DMS79 treated with DMSO at 0.1 percent for 48 hours (cell line): ENCODE data around the gene GOT1.

Experiments
- DNase-seq: peaks from one replicate; lab custom pipeline; 2025; lab: John Stamatoyannopoulos, UW

Gene GOT1

GRCh38 chr10:99433378-99434020 is 3.1 kb upstream of the GOT1 start:
- no peak for DNase-seq

DNA sequence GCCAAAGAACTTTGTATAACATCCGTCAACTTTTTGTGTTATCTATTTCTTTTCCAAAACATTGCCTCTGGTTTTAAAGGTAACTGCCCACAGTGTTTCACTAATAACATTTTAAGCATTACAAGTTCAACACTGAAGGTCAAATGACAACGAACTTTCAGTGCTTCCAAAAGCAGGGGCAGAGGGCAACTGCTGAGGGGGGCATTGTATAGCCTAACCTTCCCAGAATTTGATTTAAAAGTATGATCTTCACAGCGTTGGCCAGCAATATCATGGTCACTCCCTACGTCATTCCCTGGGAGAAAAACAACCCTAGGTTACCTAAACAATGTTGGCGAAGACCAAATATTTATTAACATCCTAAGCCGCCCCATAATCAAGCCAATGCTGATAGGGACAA is 2.5 kb upstream of the GOT1 start:
- DNase-seq: no peak

DNA sequence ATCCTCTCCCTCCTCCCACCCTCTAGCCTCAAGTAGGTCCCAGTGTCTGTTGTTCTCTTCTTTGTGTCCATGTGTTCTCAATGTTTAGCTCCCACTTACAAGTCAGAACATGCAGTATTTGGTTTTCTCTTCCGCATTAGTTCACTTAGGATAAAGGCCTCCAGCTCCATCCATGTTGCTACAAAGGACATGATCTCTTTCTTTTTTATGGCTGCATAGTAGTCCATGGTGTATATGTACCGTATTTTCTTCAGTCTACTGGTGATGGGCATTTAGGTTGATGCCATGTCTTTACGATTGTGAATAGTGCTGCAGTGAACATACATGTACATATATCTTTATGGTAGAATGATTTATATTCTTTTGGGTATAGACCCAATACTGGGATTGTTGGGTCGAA is 1.6 kb upstream of the GOT1 start:
- DNase-seq: no peak

- DNase-seq: peak; percentile 4
These were observed 851 bp upstream of the GOT1 start for GRCh38 chr10:99431190-99431760.

- no peak for DNase-seq
These were observed 341 bp downstream of the GOT1 start for GRCh38 chr10:99430116-99430450.

DNA sequence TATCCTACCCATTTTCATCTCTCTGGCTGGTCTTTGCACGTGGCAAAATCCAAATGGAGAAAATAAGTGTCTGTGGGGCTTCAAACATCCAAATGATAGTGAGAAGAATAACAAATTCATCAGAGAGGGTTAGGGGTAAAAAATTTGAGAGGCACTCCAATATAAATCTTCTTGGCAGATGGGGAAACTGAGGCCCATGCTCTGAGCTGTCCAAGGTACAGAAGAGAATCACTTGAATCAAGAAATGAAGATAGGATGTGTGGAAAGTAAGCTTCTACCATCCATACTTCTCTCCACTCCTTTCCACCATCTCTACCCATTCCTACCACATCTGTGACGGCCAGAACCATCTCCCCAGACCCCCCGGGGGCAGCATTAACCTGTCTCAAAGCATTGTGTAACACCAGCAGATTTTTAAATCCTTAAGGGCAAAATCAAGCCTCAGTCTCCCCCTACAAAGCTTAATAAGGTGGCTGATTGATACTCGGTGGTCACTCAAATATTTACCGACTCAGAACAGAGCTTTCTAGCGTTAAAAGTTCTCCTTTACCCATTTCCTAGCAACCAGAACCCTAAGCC is 818 bp downstream of the GOT1 start:
- DNase-seq: no peak

- DNase-seq: no peak
These were observed 2.7 kb downstream of the GOT1 start for GRCh38 chr10:99427566-99428190.

DNA sequence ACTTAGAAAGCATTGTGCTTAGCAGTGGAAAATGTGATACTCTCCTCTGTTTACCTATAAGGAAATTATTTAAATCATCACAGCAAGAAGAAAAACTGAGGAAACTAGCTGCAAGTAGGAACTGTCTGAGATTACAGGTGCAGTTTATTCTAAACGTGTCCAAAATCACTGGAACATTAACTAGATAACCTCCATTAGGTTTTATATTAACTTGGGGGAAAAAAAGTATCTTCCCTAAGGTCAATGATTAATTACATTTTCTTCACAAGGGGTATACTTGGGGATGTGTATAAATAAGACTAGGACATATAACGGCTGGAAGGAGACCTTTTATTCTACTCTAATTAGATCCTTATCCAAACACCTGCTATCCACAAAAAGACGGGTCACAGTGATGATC is 3.7 kb downstream of the GOT1 start:
- no peak for DNase-seq

- DNase-seq: no peak
These were observed 5.2 kb downstream of the GOT1 start for GRCh38 chr10:99425204-99425603.

- no peak for DNase-seq
These were observed 5.8 kb downstream of the GOT1 start for GRCh38 chr10:99424656-99425055.

DNA sequence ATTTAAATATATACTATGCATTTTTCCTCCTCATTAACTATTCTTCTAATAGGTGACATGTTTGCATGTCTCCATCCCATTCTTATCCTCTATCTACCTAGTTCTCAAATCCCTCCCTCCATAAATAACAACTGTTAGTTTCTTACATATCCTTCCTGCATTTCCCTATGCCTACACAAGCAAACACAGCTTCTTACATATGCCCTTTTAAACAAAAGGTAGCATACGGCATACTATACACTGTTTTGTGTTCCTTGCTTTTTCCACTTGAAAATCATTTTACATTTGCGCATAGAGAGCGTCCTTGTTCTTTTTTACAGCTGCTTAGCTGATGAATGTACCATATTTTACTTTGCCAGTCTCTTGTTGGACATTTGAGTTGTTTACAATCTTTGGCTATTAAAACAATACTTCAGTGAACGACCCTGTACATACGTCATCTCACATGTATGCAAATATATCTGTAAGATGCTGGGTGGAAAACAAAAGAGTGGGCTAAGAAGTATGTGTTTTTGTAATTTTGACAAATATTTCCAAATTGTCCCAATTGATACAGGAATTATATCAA is 7.8 kb downstream of the GOT1 start:
- no peak for DNase-seq

- DNase-seq: no peak
These were observed 9.1 kb downstream of the GOT1 start for GRCh38 chr10:99421233-99421739.

- DNase-seq: no peak
These were observed 10.7 kb downstream of the GOT1 start for GRCh38 chr10:99419688-99420087.

DNA sequence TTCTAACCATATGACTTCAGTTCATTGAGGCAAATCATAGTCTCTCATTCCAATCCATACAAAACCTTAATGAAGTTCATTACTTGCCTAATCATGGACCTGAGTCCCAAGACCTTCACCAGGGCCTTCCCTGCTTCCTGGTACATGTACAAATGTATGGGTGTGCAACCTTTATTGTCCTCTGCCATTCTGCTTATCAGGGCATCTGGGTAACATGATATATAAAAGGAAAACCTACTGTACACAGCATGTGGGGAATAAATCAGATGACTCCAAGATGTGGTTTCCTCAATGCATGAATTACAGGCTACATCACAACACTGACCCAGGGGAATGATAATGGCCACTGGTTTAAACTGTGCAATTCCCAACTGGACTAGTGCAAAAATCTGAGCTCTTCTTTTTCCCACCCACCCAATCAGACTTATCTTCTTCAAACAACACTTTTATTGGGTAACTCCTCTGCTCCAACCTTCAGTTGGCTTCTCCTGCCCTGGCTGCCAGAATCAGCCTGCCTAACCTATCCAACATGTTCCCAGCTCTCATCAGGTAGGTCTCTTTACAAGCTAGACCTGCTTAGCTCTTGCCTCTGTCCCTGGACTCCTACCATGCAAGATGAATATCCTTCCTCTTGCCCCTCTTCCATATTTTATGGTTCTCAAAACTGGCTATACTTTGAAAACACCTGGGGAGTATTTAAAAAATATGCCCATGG is 11.4 kb downstream of the GOT1 start:
- DNase-seq: no peak

GRCh38 chr10:99412099-99412498 is 18.3 kb downstream of the GOT1 start:
- no peak for DNase-seq

DNA sequence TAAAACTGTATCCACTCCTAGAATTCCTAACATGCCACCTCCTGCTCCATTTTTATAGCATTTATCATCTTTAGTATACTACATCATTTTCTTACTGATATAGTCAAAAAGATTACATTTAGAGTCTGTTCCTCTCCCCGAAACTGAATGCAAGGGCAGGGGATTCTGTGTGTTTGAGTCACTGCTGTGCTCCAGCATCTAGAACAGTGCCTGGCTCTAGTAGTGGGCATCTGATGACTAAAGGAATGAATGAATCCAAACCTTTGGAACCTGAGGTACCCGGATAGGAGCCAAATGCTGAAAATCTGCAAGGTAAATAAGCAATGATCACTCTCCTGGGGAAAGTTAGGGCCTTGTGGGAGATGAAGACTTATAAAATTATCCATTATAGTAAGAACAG is 18.9 kb downstream of the GOT1 start:
- DNase-seq: no peak

DNA sequence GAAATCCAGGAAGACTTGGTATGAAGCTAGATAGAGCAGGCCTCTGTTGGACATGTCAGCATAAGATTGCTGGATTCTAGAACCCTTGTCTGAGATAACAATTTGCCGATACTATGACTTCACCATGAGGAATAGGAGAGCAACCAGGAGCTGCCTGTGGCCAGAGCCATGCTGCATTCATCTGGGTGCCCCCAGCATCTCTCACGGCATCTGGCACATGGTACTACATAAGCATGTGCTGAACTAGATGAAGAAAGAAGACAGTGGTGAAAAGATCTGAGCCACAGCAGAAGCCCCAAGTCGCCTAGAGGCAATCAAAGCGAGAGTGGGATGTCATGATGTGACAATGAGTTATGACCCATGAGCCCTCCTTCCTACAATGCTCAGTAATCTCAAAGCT is 19.5 kb downstream of the GOT1 start:
- DNase-seq: no peak

DNA sequence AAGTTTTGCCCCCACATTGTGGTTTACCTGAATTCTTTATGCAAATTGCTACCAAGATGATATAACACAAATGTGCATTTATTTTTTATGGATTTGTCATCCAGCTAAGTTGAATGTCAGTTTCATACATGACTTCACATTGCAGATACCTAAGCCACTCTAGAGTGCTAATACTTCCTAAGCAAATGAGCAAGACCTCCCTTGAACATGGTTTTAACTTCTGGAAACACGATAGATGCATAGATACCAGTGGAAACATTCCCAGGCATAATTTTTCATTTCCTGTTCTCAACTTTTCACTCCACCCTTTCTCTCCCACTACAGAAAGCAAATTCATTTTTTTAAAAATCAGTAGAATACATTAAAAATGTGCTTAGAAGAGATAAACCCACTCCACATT is 20.3 kb downstream of the GOT1 start:
- no peak for DNase-seq

DNA sequence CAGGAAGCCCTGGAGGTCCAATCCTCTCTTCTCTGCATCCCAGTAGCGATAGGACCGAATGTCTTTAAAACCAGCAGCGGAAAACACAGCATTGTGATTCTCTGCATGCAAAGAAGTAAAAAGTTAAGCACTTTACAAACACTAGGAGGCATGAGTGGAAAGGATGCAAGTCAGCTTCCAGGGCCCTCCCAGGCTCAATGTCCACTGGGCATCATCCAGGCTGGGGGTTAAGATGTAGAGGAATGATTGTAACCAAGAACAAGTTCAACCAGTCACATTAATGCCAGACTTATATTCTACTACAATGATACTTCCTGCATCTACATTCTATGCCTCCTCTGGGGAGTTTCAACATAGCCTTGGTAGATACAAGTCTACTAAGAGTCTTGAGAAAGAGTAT is 24.3 kb downstream of the GOT1 start:
- no peak for DNase-seq

DNA sequence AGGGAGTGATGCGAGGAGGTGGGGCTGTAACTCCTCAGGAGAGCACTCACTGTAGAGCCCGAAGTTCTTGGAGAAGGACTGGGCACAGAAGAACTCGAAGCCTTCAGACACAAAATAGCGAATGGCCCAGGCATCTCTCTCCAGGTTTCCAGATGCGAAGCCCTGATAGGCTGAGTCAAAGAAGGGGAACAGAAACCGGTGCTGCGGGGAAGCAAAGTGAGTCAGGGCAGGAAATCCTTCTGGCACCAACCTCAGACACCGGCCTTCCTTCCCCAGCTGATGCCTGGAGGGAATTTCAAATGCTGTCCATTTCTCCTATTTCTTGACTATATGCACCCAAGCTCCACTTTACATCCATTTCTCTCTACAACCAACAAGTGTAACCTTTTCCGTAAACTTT is 26.8 kb downstream of the GOT1 start:
- DNase-seq: no peak

GRCh38 chr10:99399664-99400063 is 30.8 kb downstream of the GOT1 start:
- DNase-seq: no peak

- DNase-seq: no peak
These were observed 34.0 kb downstream of the GOT1 start for GRCh38 chr10:99396471-99396870.
